Upper lobe of left lung (tissue), 4 donors: Measurements from ENCODE around the gene NRGN.

Experiments used
- CTCF ChIP-seq, 6 experiments: fragments of 450-650 bp in 4 of 6; fragments of 200-600 bp in 2 of 6; sonication (generic) in 2 of 6; IDR thresholded peaks; one replicate each; pipeline ENCODE4 v1.5.1; 2016 to 2019; ENCODE audit warnings: antibody characterized with exemption in 6 of 6
- POLR2A ChIP-seq, 4 donors: fragments of 450-650 bp; IDR thresholded peaks; one replicate each; pipeline ENCODE4 v1.5.1; 2016 to 2017; ENCODE audit warnings: antibody characterized with exemption in 4 of 4, mild to moderate bottlenecking in 2 of 4

DNA sequence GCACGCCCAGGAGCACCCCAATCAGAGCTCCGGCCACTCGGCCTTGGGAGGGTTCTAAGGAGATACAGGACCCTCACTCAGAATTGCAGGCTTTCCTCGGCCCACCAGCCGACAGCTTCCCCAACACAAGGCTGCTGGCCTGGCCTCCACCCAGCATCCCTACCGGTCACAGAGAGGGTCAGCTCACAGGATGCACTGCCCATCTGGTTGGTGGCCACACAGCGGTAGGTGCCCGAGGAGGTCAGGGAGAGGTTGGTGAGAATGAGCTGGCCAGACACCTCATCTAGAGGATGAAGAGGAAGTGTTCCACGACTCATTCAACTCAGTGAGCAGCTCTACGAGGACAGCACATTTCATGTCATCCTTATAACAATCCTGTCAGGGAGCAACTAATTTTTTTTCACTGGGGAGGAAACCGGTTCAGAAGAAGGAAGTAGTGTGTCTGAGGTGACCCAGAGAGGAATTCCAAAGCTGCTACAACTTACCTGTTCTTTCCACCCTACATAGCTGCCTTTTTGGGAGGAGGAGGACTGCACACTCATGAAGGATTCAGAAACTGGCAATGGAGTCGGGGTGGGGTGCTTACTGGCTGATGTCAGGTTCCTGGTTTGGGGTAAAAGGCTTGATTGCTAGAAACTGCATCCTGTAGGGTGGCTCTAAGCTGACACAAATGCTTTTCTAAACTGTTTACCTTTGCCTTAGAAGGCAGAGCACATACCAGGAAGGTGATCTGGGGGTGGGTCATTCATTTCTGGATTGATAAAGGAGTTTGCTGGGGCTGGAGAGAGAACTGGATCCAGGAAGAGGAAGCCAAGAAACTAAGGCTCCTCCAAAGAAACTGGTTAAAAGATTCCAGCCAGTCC is 9.0 kb downstream of the NRGN start:
- TF ChIP-seq CTCF (IDR thresholded peaks at IDR 0.05) (no peak), POLR2A (IDR thresholded peaks at IDR 0.05) (no peak)
